ENCODE data around the gene CHIT1.
"Not testable (repeated sequence)": the region's sequence is repeated elsewhere in the genome, so short reads cannot be mapped to it uniquely, and the experiment has no call there.

Gene CHIT1

GRCh38 chr1:203272633-203273205, 43.2 kb upstream of the CHIT1 start:
- no peaks in the 10 kb centered on the region for H3K4me1 ChIP-seq (ENCODE audit: control insufficient read depth, insufficient read depth, low read length, unreplicated experiment)
- H3K27me3 ChIP-seq (ENCODE audit: insufficient read depth, low read length), result no peaks in the 10 kb centered on the region
- no peaks in the 10 kb centered on the region for H3K79me2 ChIP-seq (ENCODE audit: control insufficient read depth, insufficient read depth, low read length, unreplicated experiment)
- H2AFZ ChIP-seq (ENCODE audit: low read length, unreplicated experiment), result no peak overlapping the region
- 0 out of 2 replicates have a peak overlapping the region, but pooled peaks have one; percentile 39 for H3K4me3 ChIP-seq (ENCODE audit: low read depth, low read length)
- no peak overlapping the region for H3K27ac ChIP-seq (ENCODE audit: low read depth, low read length)
- no peaks in the 10 kb centered on the region for H3K36me3 ChIP-seq (ENCODE audit: insufficient read depth, low read length)

GRCh38 chr1:203271962-203272632, 42.6 kb upstream of the CHIT1 start:
- H3K36me3 ChIP-seq (ENCODE audit: insufficient read depth, low read length), result no peaks in the 10 kb centered on the region
- no peaks in the 10 kb centered on the region for H3K79me2 ChIP-seq (ENCODE audit: control insufficient read depth, insufficient read depth, low read length, unreplicated experiment)
- no peak overlapping the region for H3K27ac ChIP-seq (ENCODE audit: low read depth, low read length)
- H3K27me3 ChIP-seq (ENCODE audit: insufficient read depth, low read length), result no peaks in the 10 kb centered on the region
- no peak overlapping the region for H3K4me3 ChIP-seq (ENCODE audit: low read depth, low read length)
- H2AFZ ChIP-seq (ENCODE audit: low read length, unreplicated experiment), result no peak overlapping the region
- H3K4me1 ChIP-seq (ENCODE audit: control insufficient read depth, insufficient read depth, low read length, unreplicated experiment), result no peaks in the 10 kb centered on the region

GRCh38 chr1:203271018-203271743, 41.7 kb upstream of the CHIT1 start:
- Histone ChIP-seq H3K27ac (ENCODE audit: low read depth, low read length) (no peak overlapping the region), H2AFZ (ENCODE audit: low read length, unreplicated experiment) (peak overlapping the region; percentile 29), H3K4me3 (ENCODE audit: low read depth, low read length) (no peak overlapping the region), H3K27me3 (ENCODE audit: insufficient read depth, low read length) (no peaks in the 10 kb centered on the region), H3K79me2 (ENCODE audit: control insufficient read depth, insufficient read depth, low read length, unreplicated experiment) (no peaks in the 10 kb centered on the region), H3K4me1 (ENCODE audit: control insufficient read depth, insufficient read depth, low read length, unreplicated experiment) (no peaks in the 10 kb centered on the region), H3K36me3 (ENCODE audit: insufficient read depth, low read length) (no peaks in the 10 kb centered on the region)

- Histone ChIP-seq H3K4me1 (ENCODE audit: control insufficient read depth, insufficient read depth, low read length, unreplicated experiment) (no peaks in the 10 kb centered on the region), H3K27ac (ENCODE audit: low read depth, low read length) (no peak overlapping the region), H3K4me3 (ENCODE audit: low read depth, low read length) (no peak overlapping the region), H2AFZ (ENCODE audit: low read length, unreplicated experiment) (no peak overlapping the region), H3K27me3 (ENCODE audit: insufficient read depth, low read length) (no peaks in the 10 kb centered on the region), H3K36me3 (ENCODE audit: insufficient read depth, low read length) (no peaks in the 10 kb centered on the region), H3K79me2 (ENCODE audit: control insufficient read depth, insufficient read depth, low read length, unreplicated experiment) (no peaks in the 10 kb centered on the region)
These were observed 41.0 kb upstream of the CHIT1 start for GRCh38 chr1:203270448-203270847.

GRCh38 chr1:203269654-203270020, 40.2 kb upstream of the CHIT1 start:
- Histone ChIP-seq H3K4me1 (ENCODE audit: control insufficient read depth, insufficient read depth, low read length, unreplicated experiment) (no peaks in the 10 kb centered on the region), H3K27ac (ENCODE audit: low read depth, low read length) (no peak overlapping the region), H3K4me3 (ENCODE audit: low read depth, low read length) (no peak overlapping the region), H2AFZ (ENCODE audit: low read length, unreplicated experiment) (no peak overlapping the region), H3K36me3 (ENCODE audit: insufficient read depth, low read length) (no peaks in the 10 kb centered on the region), H3K79me2 (ENCODE audit: control insufficient read depth, insufficient read depth, low read length, unreplicated experiment) (no peaks in the 10 kb centered on the region), H3K27me3 (ENCODE audit: insufficient read depth, low read length) (no peaks in the 10 kb centered on the region)

GRCh38 chr1:203268901-203269653, 39.6 kb upstream of the CHIT1 start:
- Histone ChIP-seq H3K27me3 (ENCODE audit: insufficient read depth, low read length) (no peaks in the 10 kb centered on the region), H2AFZ (ENCODE audit: low read length, unreplicated experiment) (no peak overlapping the region), H3K79me2 (ENCODE audit: control insufficient read depth, insufficient read depth, low read length, unreplicated experiment) (no peaks in the 10 kb centered on the region), H3K27ac (ENCODE audit: low read depth, low read length) (no peak overlapping the region), H3K4me3 (ENCODE audit: low read depth, low read length) (no peak overlapping the region), H3K36me3 (ENCODE audit: insufficient read depth, low read length) (no peaks in the 10 kb centered on the region), H3K4me1 (ENCODE audit: control insufficient read depth, insufficient read depth, low read length, unreplicated experiment) (no peaks in the 10 kb centered on the region)

- Histone ChIP-seq H2AFZ (ENCODE audit: low read length, unreplicated experiment) (peak overlapping the region; percentile 80), H3K4me3 (ENCODE audit: low read depth, low read length) (peak overlapping the region; percentile 97), H3K79me2 (ENCODE audit: control insufficient read depth, insufficient read depth, low read length, unreplicated experiment) (no peaks in the 10 kb centered on the region), H3K4me1 (ENCODE audit: control insufficient read depth, insufficient read depth, low read length, unreplicated experiment) (no peaks in the 10 kb centered on the region), H3K36me3 (ENCODE audit: insufficient read depth, low read length) (no peaks in the 10 kb centered on the region), H3K27ac (ENCODE audit: low read depth, low read length) (no peak overlapping the region), H3K27me3 (ENCODE audit: insufficient read depth, low read length) (no peaks in the 10 kb centered on the region)
These were observed 38.4 kb upstream of the CHIT1 start for GRCh38 chr1:203267912-203268311.

- Histone ChIP-seq H3K36me3 (ENCODE audit: insufficient read depth, low read length) (no peaks in the 10 kb centered on the region), H3K79me2 (ENCODE audit: control insufficient read depth, insufficient read depth, low read length, unreplicated experiment) (no peaks in the 10 kb centered on the region), H2AFZ (ENCODE audit: low read length, unreplicated experiment) (peak overlapping the region; percentile 80), H3K4me1 (ENCODE audit: control insufficient read depth, insufficient read depth, low read length, unreplicated experiment) (no peaks in the 10 kb centered on the region), H3K27ac (ENCODE audit: low read depth, low read length) (no peak overlapping the region), H3K27me3 (ENCODE audit: insufficient read depth, low read length) (no peaks in the 10 kb centered on the region), H3K4me3 (ENCODE audit: low read depth, low read length) (peak overlapping the region; percentile 97)
These were observed 37.9 kb upstream of the CHIT1 start for GRCh38 chr1:203267347-203267846.

- H3K27me3 ChIP-seq (ENCODE audit: insufficient read depth, low read length); H3K4me1 ChIP-seq (ENCODE audit: control insufficient read depth, insufficient read depth, low read length, unreplicated experiment); H2AFZ ChIP-seq (ENCODE audit: low read length, unreplicated experiment); H3K4me3 ChIP-seq (ENCODE audit: low read depth, low read length); H3K36me3 ChIP-seq (ENCODE audit: insufficient read depth, low read length); H3K79me2 ChIP-seq (ENCODE audit: control insufficient read depth, insufficient read depth, low read length, unreplicated experiment); H3K27ac ChIP-seq (ENCODE audit: low read depth, low read length): not testable (repeated sequence)
These were observed 36.7 kb upstream of the CHIT1 start for GRCh38 chr1:203266140-203266539.

- Histone ChIP-seq H3K36me3 (ENCODE audit: insufficient read depth, low read length) (no peaks in the 10 kb centered on the region), H3K27ac (ENCODE audit: low read depth, low read length) (no peak overlapping the region), H2AFZ (ENCODE audit: low read length, unreplicated experiment) (no peak overlapping the region), H3K79me2 (ENCODE audit: control insufficient read depth, insufficient read depth, low read length, unreplicated experiment) (no peaks in the 10 kb centered on the region), H3K4me1 (ENCODE audit: control insufficient read depth, insufficient read depth, low read length, unreplicated experiment) (no peaks in the 10 kb centered on the region), H3K27me3 (ENCODE audit: insufficient read depth, low read length) (no peaks in the 10 kb centered on the region), H3K4me3 (ENCODE audit: low read depth, low read length) (no peak overlapping the region)
These were observed 36.1 kb upstream of the CHIT1 start for GRCh38 chr1:203265541-203265940.
